T-helper 17 cell (primary cell): ENCODE data around the gene WNT6. TPM values are rescaled to one million over a fixed set of nuclear protein-coding genes. Genes with fewer than 3 reads are reported as not detected.

Experiments used
- ATAC-seq: fragments of 150-1000 bp; cut with Tn5 transposase; 2 replicates; pipeline ENCODE4 v1.10.0; 2021; ENCODE audit warnings: mild to moderate bottlenecking, moderate library complexity
- DNase-seq, 3 donors: peaks; one replicate each; pipeline versions ENCODE4 v3.0.0 to v3.0.0-alpha.2; 2020 to 2021
- H3K9me3 ChIP-seq: one replicate; pipeline ENCODE4 v1.7.0; 2013; ENCODE audit warnings: low read length, mild to moderate bottlenecking; ENCODE audit not compliant: control insufficient read depth, poor library complexity, severe bottlenecking
- H3K27ac Mint-ChIP-seq: one replicate; pipeline ENCODE4 v1.8.0; 2022; ENCODE audit warnings: mild to moderate bottlenecking, moderate library complexity, mixed read lengths
- H3K27me3 Mint-ChIP-seq: one replicate; pipeline ENCODE4 v1.8.0; 2022; ENCODE audit warnings: mixed read lengths
- H3K36me3 Mint-ChIP-seq: one replicate; pipeline ENCODE4 v1.8.0; 2022; ENCODE audit warnings: low read depth, mixed read lengths
- H3K4me1 Mint-ChIP-seq: one replicate; pipeline ENCODE4 v1.8.0; 2022; ENCODE audit warnings: mild to moderate bottlenecking, mixed read lengths
- H3K4me3 Mint-ChIP-seq: one replicate; pipeline ENCODE4 v1.8.0; 2022; ENCODE audit warnings: mild to moderate bottlenecking, moderate library complexity, mixed read lengths
- total RNA-seq, 4 donors: library from RNA in 2 of 4; stranded (reverse) in 2 of 4; gene quantifications; one replicate each; pipeline ENCODE4 v1.2.3 and lab custom pipeline; 2022 to 2026

The WNT6 gene
- total RNA-seq, 2 donors from 2014 or later = not detected

DNA sequence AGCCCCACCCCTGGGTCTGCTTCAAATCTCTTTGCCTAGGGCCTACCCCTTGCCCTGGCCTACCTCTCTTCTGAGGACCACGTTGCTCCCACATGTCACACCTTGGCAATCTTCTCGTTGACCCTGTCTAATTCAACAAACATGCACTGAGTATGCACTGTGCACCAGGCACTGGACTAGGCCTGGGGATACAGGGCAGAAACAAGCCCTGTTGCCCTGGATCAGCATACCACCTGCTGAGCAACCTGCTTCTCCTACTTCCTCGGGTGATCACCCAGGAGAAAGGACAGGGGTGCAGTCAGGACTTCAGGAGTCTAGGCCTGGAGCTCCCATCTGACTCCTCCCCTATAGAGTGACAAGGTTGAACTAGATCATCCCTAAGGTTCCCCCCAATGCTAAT, 30.8 kb downstream of the WNT6 start:
- no peaks in the 10 kb centered on the region for H3K36me3 Mint-ChIP-seq
- no peaks in the 10 kb centered on the region for H3K9me3 ChIP-seq
- peaks cover 52% of the 10 kb centered on the region for H3K4me1 Mint-ChIP-seq
- no peaks in the 10 kb centered on the region for H3K27me3 Mint-ChIP-seq
- DNase-seq (no peak), ATAC-seq (no peak)
- peak overlapping the region; percentile 100 for H3K27ac Mint-ChIP-seq
- H3K4me3 Mint-ChIP-seq = no peak overlapping the region

DNA sequence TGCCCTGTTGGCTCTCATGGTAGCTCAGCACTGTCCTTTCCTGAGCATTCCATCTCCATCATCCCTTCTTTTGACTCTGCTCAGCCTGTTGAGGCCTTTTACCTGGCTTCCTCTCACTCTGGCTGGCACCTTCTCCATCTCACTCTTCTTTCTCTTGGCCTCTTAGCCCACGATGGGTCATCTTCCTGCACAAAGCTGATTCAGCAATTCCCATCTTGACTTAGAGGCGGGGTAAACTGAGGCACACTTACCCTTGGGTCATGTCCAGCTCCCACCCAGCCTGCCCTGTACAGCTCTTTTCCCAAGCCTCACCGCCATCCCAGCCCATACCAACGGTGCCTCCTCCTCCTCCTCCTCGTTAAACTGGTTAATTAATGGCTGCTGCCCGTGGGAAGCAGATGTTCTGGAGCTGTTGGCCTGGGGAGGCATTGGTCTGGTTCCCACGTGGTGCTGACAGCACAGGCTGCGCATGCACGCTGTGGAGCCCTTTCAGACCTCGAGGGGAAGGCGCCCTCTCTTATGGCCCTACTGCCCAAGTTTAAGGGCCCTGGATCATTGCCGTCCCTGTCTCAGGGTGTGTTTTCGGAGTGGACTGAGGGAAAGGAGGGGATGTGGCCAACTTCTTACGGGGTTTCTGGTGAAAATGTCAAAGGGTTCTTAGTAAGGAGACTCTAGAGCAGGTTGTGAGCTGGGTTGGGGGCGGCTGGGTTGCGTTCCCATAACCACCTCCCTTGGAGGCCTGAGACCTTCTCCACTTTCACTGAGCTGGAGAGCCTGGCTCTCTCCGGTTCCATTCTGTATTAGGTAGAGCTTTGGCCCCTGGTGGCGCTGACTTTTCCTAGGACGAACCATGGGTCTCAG, 31.9 kb downstream of the WNT6 start:
- Mint-ChIP-seq H3K27ac (peak overlapping the region; percentile 100), H3K27me3 (no peaks in the 10 kb centered on the region), H3K36me3 (no peaks in the 10 kb centered on the region), H3K4me3 (peak overlapping the region; percentile 86), H3K4me1 (peaks cover 55% of the 10 kb centered on the region)
- H3K9me3 ChIP-seq = no peaks in the 10 kb centered on the region
- no peak for ATAC-seq
- DNase-seq = no peak

GRCh38 chr2:218892693-218893348, 33.2 kb downstream of the WNT6 start:
- ATAC-seq (peak; percentile 68), DNase-seq (peak; percentile 81 to 86 (median 84))
- Mint-ChIP-seq H3K27me3 (no peaks in the 10 kb centered on the region), H3K36me3 (no peaks in the 10 kb centered on the region), H3K27ac (peak overlapping the region; percentile 100), H3K4me1 (peaks cover 47% of the 10 kb centered on the region), H3K4me3 (peak overlapping the region; percentile 86)
- no peaks in the 10 kb centered on the region for H3K9me3 ChIP-seq

DNA sequence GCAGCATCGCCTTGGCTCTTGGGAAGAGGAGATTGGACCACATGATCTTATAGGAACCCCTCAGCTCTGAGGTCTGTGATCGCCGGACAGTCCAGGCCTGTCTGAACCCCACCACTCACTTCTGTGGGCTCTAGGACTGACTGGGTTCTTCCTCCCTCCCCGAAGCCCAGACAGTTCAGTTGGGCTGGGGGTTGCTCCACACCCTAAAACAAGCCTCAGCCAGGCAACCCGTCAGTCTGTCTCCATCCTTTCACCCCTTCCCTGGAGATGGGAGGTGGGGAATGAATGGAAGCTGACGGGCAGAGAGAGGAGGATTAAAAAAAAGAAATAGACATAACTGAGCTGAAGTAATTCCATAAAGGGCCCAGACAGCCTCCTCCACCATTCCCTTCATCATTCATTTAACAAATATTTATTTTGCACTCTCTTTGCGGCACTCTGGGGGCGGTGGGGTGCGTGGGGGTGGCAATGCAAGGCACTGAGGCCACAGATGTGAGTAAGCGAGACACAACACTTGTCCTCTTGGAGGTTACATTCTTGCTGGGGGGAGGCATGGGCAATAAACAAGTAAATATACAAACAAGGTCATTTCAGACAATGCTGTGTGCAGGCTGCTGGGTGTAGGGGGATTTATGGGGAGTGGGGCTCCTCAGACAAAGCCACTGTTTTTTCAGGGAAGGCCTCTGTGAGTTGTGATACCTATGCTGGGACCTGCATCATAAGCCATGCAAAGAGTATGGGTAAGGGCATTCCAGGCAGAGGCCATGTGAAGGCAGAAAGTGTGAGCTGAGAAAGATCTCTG, 33.9 kb downstream of the WNT6 start:
- Mint-ChIP-seq H3K4me1 (peaks cover 52% of the 10 kb centered on the region), H3K27me3 (no peaks in the 10 kb centered on the region), H3K36me3 (no peaks in the 10 kb centered on the region), H3K4me3 (peak overlapping the region; percentile 86), H3K27ac (peak overlapping the region; percentile 100)
- no peaks in the 10 kb centered on the region for H3K9me3 ChIP-seq
- ATAC-seq (no peak), DNase-seq (no peak)

DNA sequence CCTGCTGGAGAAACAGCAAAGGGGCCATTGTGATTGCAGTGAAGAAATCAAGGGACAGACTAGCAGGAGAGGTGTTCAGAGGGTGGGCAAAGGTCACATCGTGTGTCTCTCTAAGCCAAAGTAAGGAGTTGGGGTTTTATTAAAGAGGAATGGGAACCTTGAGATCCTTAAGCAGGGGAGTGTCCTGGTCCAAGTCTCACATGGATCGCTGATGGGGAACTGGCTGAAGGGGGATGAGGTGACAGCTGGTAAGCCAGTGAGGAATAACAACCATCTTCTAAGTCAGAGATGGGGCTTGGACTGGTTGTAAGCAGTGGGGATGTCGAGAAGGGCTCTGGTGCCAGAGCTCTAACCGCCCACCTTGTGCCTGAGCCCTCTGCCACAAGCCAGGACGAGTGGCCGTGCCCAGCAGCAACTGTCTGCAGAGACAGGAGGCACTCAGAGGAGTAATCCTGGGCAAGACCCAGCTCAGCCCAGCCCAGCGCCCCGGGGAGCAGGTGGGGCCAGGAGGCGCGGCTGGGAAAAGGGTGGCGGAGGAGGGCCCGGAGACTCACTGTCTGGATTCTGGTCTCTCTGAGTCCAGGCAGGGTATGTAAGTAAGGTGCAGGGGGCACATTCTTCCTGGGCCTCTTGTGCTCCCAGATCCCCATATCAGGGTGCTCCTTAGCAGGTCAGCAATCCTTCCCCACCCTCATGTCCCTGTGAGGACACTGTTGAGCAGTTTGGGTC, 34.7 kb downstream of the WNT6 start:
- ATAC-seq (no peak), DNase-seq (no peak)
- Mint-ChIP-seq H3K27me3 (no peaks in the 10 kb centered on the region), H3K27ac (peak overlapping the region; percentile 100), H3K4me3 (peak overlapping the region; percentile 86), H3K36me3 (no peaks in the 10 kb centered on the region), H3K4me1 (peaks cover 54% of the 10 kb centered on the region)
- no peaks in the 10 kb centered on the region for H3K9me3 ChIP-seq

DNA sequence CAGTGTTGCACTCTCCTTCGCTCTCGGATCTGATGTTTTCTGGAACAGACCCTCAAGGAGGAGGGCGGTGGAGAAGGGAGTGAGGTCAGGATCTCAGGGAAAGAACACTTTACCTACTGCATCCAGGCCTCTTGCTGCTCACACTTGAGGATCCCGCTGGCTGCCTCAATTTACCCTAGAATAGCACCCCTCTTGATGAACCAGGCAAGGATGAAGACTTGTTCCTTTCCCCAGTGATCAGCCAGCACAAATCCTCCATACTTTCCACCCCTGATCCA, 35.2 kb downstream of the WNT6 start:
- Mint-ChIP-seq H3K4me3 (no peak overlapping the region), H3K36me3 (no peaks in the 10 kb centered on the region), H3K4me1 (peaks cover 54% of the 10 kb centered on the region), H3K27me3 (no peaks in the 10 kb centered on the region), H3K27ac (peak overlapping the region; percentile 100)
- DNase-seq (no peak), ATAC-seq (no peak)
- no peaks in the 10 kb centered on the region for H3K9me3 ChIP-seq

GRCh38 chr2:218895326-218895725, 35.7 kb downstream of the WNT6 start:
- H3K27me3 Mint-ChIP-seq = peaks cover under 1% of the 10 kb centered on the region
- no peaks in the 10 kb centered on the region for H3K9me3 ChIP-seq
- DNase-seq (no peak), ATAC-seq (no peak)
- peak overlapping the region; percentile 100 for H3K27ac Mint-ChIP-seq
- H3K4me3 Mint-ChIP-seq = peak overlapping the region; percentile 94
- H3K4me1 Mint-ChIP-seq = peaks cover 54% of the 10 kb centered on the region
- H3K36me3 Mint-ChIP-seq = no peaks in the 10 kb centered on the region

DNA sequence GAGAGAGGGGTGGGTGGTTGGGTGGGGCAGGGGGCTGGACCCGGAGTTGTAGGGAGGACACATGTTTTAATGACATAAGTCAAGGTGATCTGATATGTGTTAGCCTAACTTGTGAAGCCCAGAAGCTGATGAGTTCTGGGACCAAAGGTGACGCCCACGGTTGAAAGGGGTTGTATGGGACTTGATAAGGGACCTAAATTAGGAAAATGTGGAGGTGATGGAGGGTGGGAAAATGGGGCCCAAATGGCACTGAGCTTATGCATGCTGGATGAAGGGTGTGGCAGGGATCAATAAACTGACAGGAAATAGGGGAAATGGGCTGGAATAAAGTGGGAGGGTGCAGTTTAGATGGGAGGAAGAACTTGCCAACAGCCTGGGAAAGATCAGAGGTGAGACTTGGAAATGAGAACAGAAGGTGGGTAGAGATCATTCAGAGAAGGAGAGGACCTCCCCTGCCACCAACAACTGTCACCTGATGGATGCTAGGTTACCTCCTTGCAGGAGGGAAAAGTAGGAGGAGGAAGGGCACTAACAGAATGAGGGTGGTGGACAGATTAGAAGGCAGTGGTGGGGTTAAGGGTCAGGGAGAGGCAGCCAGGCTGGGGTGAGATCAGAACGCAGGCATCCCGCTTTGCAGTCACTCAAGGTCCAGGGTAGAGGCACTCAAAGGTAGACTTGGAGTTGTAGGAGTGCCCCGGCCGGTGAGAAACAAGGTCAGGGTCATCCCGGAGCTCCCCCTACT, 36.3 kb downstream of the WNT6 start:
- peak overlapping the region; percentile 100 for H3K27ac Mint-ChIP-seq
- H3K4me1 Mint-ChIP-seq = peaks cover 54% of the 10 kb centered on the region
- H3K9me3 ChIP-seq = no peaks in the 10 kb centered on the region
- no peaks in the 10 kb centered on the region for H3K36me3 Mint-ChIP-seq
- H3K27me3 Mint-ChIP-seq = peaks cover 6% of the 10 kb centered on the region
- peak overlapping the region; percentile 94 for H3K4me3 Mint-ChIP-seq
- no peak for ATAC-seq
- no peak for DNase-seq

DNA sequence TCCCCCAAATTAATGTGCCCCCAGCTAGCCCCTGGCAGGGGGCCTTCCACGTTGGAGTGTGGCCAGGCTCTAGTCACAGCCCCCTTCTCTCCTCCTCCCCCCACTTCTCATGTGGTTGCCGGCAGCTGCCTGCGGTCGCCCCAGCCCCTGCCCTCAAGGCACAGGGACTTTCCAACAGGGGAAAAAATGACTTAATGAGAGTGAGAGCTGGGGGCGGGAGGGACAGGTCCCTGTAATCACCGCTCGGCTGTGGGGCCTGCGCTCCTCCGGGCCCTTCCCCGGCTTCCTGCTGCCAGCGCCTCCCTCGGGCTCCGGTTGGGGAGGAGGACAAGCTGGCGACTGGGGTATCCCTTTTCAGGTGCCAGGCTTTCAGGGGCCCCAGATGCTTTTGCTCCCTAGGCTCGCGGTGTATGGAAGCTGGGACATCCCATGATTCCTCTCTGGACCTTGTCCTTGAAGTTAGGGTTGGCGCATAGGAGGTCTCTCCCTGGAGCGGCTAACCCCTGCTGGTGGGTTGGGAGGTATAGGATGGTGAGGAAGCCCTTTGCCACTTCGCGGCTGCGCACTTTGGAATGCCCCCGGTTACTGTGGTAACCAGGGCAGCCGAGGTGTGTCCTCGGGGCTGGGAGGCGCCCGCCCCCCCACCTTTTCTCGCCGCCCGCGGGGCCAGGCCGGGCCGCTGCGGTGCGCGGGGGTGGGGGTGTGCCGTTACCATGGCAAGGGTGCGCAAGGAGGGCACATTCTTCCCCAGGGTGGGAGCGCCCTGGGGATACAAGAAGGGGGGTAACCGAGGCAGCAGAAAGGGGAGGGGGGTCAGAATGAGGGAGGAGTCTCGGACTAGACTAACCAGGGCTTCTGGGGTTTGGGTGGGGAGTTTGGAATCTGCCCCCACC, 37.1 kb downstream of the WNT6 start:
- Mint-ChIP-seq H3K4me3 (peak overlapping the region; percentile 94), H3K4me1 (peaks cover 49% of the 10 kb centered on the region), H3K27me3 (peaks cover 14% of the 10 kb centered on the region), H3K27ac (peak overlapping the region; percentile 100), H3K36me3 (peaks cover 3% of the 10 kb centered on the region)
- DNase-seq (peak; percentile 80 to 88 (median 87)), ATAC-seq (peak; percentile 73)
- H3K9me3 ChIP-seq = no peaks in the 10 kb centered on the region

GRCh38 chr2:218897394-218898108, 37.9 kb downstream of the WNT6 start:
- DNase-seq = no peak
- peak overlapping the region; percentile 100 for H3K27ac Mint-ChIP-seq

More at GRCh38 chr2:218897394-218898108, 37.9 kb downstream of the WNT6 start:
- no peak for ATAC-seq
- peak overlapping the region; percentile 94 for H3K4me3 Mint-ChIP-seq
- peaks cover 22% of the 10 kb centered on the region for H3K27me3 Mint-ChIP-seq
- no peaks in the 10 kb centered on the region for H3K9me3 ChIP-seq
- H3K36me3 Mint-ChIP-seq = peaks cover 6% of the 10 kb centered on the region
- H3K4me1 Mint-ChIP-seq = peaks cover 50% of the 10 kb centered on the region
